ENCODE results near the gene FNIP1.
"Not testable (repeated sequence)": the region's sequence is repeated elsewhere in the genome, so short reads cannot be mapped to it uniquely, and the experiment has no call there.

FNIP1 gene

GRCh38 chr5:131796793-131797693, at the start of gene FNIP1:
Gene FNIP1 (minus strand): TSS chr5:131797017. CDS start chr5:131796921, 96 bp downstream.
- peak; percentile 98 for DNase-seq (ENCODE audit: extremely low read depth in 1 of 2, low read depth in 1 of 2)

GRCh38 chr5:131846536-131846935, 49.7 kb upstream of the FNIP1 start:
- no peak for DNase-seq (ENCODE audit: extremely low read depth in 1 of 2, low read depth in 1 of 2)

GRCh38 chr5:131845828-131846227, 49.0 kb upstream of the FNIP1 start:
- no peak for DNase-seq (ENCODE audit: extremely low read depth in 1 of 2, low read depth in 1 of 2)

- not testable (repeated sequence) for DNase-seq (ENCODE audit: extremely low read depth in 1 of 2, low read depth in 1 of 2)
These were observed 46.2 kb upstream of the FNIP1 start for GRCh38 chr5:131842971-131843370.

- DNase-seq (ENCODE audit: extremely low read depth in 1 of 2, low read depth in 1 of 2) = not testable (repeated sequence)
These were observed 35.9 kb upstream of the FNIP1 start for GRCh38 chr5:131832702-131833101.

- DNase-seq (ENCODE audit: extremely low read depth in 1 of 2, low read depth in 1 of 2) = no peak
These were observed 28.7 kb upstream of the FNIP1 start for GRCh38 chr5:131825404-131826013.

- no peak for DNase-seq (ENCODE audit: extremely low read depth in 1 of 2, low read depth in 1 of 2)
These were observed 27.8 kb upstream of the FNIP1 start for GRCh38 chr5:131824631-131825030.

GRCh38 chr5:131821221-131821620, 24.4 kb upstream of the FNIP1 start:
- DNase-seq (ENCODE audit: extremely low read depth in 1 of 2, low read depth in 1 of 2) = no peak

GRCh38 chr5:131818001-131818724, 21.3 kb upstream of the FNIP1 start:
- DNase-seq (ENCODE audit: extremely low read depth in 1 of 2, low read depth in 1 of 2) = no peak

GRCh38 chr5:131814990-131815389, 18.2 kb upstream of the FNIP1 start:
- DNase-seq (ENCODE audit: extremely low read depth in 1 of 2, low read depth in 1 of 2) = no peak

GRCh38 chr5:131812371-131813160, 15.7 kb upstream of the FNIP1 start:
- DNase-seq (ENCODE audit: extremely low read depth in 1 of 2, low read depth in 1 of 2) = no peak

GRCh38 chr5:131810510-131811249, 13.9 kb upstream of the FNIP1 start:
- no peak for DNase-seq (ENCODE audit: extremely low read depth in 1 of 2, low read depth in 1 of 2)

GRCh38 chr5:131795879-131796792, 681 bp downstream of the FNIP1 start:
- peak; percentile 6 to 18 for DNase-seq (ENCODE audit: extremely low read depth in 1 of 2, low read depth in 1 of 2)

GRCh38 chr5:131795228-131795627, 1.6 kb downstream of the FNIP1 start:
- no peak for DNase-seq (ENCODE audit: extremely low read depth in 1 of 2, low read depth in 1 of 2)

GRCh38 chr5:131794586-131794985, 2.2 kb downstream of the FNIP1 start:
- DNase-seq (ENCODE audit: extremely low read depth in 1 of 2, low read depth in 1 of 2) = no peak

GRCh38 chr5:131792896-131793295, 3.9 kb downstream of the FNIP1 start:
- DNase-seq (ENCODE audit: extremely low read depth in 1 of 2, low read depth in 1 of 2) = no peak

GRCh38 chr5:131791866-131792265, 5.0 kb downstream of the FNIP1 start:
- DNase-seq (ENCODE audit: extremely low read depth in 1 of 2, low read depth in 1 of 2) = no peak

- no peak for DNase-seq (ENCODE audit: extremely low read depth in 1 of 2, low read depth in 1 of 2)
These were observed 6.3 kb downstream of the FNIP1 start for GRCh38 chr5:131790550-131790949.

GRCh38 chr5:131789765-131790164, 7.1 kb downstream of the FNIP1 start:
- no peak for DNase-seq (ENCODE audit: extremely low read depth in 1 of 2, low read depth in 1 of 2)
